MM.1S (cell line): ENCODE data around the gene VTI1B.

Experiments
- EZH2 ChIP-seq: fragments of 300-600 bp; sonication (generic); optimal IDR thresholded peaks from 2 replicates; pipeline ENCODE3; 2017; ENCODE audit warnings: low read depth, mild to moderate bottlenecking, antibody characterized with exemption, low read length, mixed read lengths
- EZH2phosphoT487 ChIP-seq: fragments of 300-600 bp; sonication (generic); IDR thresholded peaks from 2 replicates; pipeline ENCODE4 v1.6.1; 2018; ENCODE audit warnings: antibody characterized with exemption, low read length

GRCh38 chr14:67646131-67646530, 28.3 kb downstream of the VTI1B start:
- TF ChIP-seq EZH2 = no peak
- TF ChIP-seq EZH2phosphoT487 = no peak
